Esophagus squamous epithelium (tissue), 5 donors: ENCODE data around the gene SPATA25. TPM values are rescaled to one million over a fixed set of nuclear protein-coding genes. Genes with fewer than 3 reads are reported as not detected.

Experiments
- DNase-seq: peaks from one replicate; lab custom pipeline; 2025; lab: John Stamatoyannopoulos, UW
- H3K27ac ChIP-seq, 4 donors: fragments of 200-600 bp; sonication (generic); one replicate each; pipeline ENCODE4 v1.5.1; 2016 to 2019; ENCODE audit warnings: mild to moderate bottlenecking in 1 of 4
- H3K27me3 ChIP-seq, 4 donors: fragments of 200-600 bp; sonication (generic); 1 replicate in 3 of 4; 2 replicates in 1 of 4; pipeline versions ENCODE4 v1.5.1 to v1.6.0; 2017 to 2021; ENCODE audit warnings: antibody characterized with exemption in 1 of 4
- H3K36me3 ChIP-seq, 3 donors: fragments of 200-600 bp; sonication (generic); one replicate each; pipeline ENCODE4 v1.5.1; 2016 to 2019
- H3K4me1 ChIP-seq, 3 donors: fragments of 200-600 bp; sonication (generic); one replicate each; pipeline ENCODE4 v1.5.1; 2017 to 2019
- H3K4me3 ChIP-seq, 4 donors: fragments of 200-600 bp; sonication (generic); 1 replicate in 3 of 4; 2 replicates in 1 of 4; pipeline ENCODE4 v1.5.1; 2016 to 2019; ENCODE audit warnings: mild to moderate bottlenecking in 2 of 4, moderate library complexity in 1 of 4
- H3K9me3 ChIP-seq, 3 donors: fragments of 200-600 bp; sonication (generic); one replicate each; pipeline ENCODE4 v1.5.1; 2016 to 2019
- POLR2A ChIP-seq, 4 donors: fragments of 450-650 bp; IDR thresholded peaks; one replicate each; pipeline ENCODE4 v1.6.1; 2017; ENCODE audit warnings: antibody characterized with exemption in 4 of 4, mild to moderate bottlenecking in 4 of 4, moderate library complexity in 3 of 4
- WGBS, 2 donors: methylation state at CpG; one replicate each; pipeline ENCODE4 v1.1.5; 2018; 5-methylcytosine and 5-hydroxymethylcytosine counted together
- intact Hi-C: fragments of 100-400 bp; cut with DNase I; formaldehyde crosslinking; loops from one replicate; pipeline ENCODE4 v1.15.0; 2022
- total RNA-seq, 4 donors: library from RNA; depleted of rRNA; stranded (reverse); fragments of >200 nt; gene quantifications; one replicate each; pipeline ENCODE4 v1.1.0, GENCODE V29; 2016
- TF ChIP-seq, protein P1 (sequence below), 6 experiments: fragments of 450-650 bp in 4 of 6; fragments of 200-600 bp in 2 of 6; sonication (generic) in 2 of 6; IDR thresholded peaks; one replicate each; pipeline ENCODE4 v1.5.1; 2016 to 2019; ENCODE audit warnings: antibody characterized with exemption in 6 of 6, mild to moderate bottlenecking in 4 of 6, moderate library complexity in 4 of 6
- donor health status: DM: yes; HTN: yes; CAD: no.

Gene SPATA25
- total RNA-seq, 4 donors from 2014 or later, result 1.1 to 1.3 TPM; not detected in 2

GRCh38 chr20:45897289-45897688, 9.9 kb upstream of the SPATA25 start:
- TF ChIP-seq, protein P1, sequence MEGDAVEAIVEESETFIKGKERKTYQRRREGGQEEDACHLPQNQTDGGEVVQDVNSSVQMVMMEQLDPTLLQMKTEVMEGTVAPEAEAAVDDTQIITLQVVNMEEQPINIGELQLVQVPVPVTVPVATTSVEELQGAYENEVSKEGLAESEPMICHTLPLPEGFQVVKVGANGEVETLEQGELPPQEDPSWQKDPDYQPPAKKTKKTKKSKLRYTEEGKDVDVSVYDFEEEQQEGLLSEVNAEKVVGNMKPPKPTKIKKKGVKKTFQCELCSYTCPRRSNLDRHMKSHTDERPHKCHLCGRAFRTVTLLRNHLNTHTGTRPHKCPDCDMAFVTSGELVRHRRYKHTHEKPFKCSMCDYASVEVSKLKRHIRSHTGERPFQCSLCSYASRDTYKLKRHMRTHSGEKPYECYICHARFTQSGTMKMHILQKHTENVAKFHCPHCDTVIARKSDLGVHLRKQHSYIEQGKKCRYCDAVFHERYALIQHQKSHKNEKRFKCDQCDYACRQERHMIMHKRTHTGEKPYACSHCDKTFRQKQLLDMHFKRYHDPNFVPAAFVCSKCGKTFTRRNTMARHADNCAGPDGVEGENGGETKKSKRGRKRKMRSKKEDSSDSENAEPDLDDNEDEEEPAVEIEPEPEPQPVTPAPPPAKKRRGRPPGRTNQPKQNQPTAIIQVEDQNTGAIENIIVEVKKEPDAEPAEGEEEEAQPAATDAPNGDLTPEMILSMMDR (IDR thresholded peaks at IDR 0.05), result no peak
- no peak for TF ChIP-seq POLR2A (IDR thresholded peaks at IDR 0.05)
- DNase-seq, result no peak

GRCh38 chr20:45896641-45897161, 9.3 kb upstream of the SPATA25 start:
- TF ChIP-seq, protein P1 (IDR thresholded peaks at IDR 0.05), result no peak
- TF ChIP-seq POLR2A (IDR thresholded peaks at IDR 0.05), result no peak
- 84 to 85% methylated on average over 9 to 10 of the region's 14 CpGs for WGBS, 2 donors

More at GRCh38 chr20:45897289-45897688, 9.9 kb upstream of the SPATA25 start:
- H3K4me3 ChIP-seq, result no peak overlapping the region
- H3K27me3 ChIP-seq, result no peaks in the 10 kb centered on the region
- intact Hi-C loops, result loop anchor here (10.0 kb wide), 1 partner anchor 48 kb away; no protein-coding TSS in a partner anchor
- H3K4me1 ChIP-seq, result peaks cover under 1 to 16% (median 11%) of the 10 kb centered on the region in 3 donors
- H3K9me3 ChIP-seq, result no peaks in the 10 kb centered on the region
- 62 to 78% methylated on average over 2 of the region's 2 CpGs for WGBS, 2 donors
- peaks cover 3 to 100% (median 26%) of the 10 kb centered on the region in 3 donors for H3K36me3 ChIP-seq
- H3K27ac ChIP-seq, result no peak overlapping the region

DNA sequence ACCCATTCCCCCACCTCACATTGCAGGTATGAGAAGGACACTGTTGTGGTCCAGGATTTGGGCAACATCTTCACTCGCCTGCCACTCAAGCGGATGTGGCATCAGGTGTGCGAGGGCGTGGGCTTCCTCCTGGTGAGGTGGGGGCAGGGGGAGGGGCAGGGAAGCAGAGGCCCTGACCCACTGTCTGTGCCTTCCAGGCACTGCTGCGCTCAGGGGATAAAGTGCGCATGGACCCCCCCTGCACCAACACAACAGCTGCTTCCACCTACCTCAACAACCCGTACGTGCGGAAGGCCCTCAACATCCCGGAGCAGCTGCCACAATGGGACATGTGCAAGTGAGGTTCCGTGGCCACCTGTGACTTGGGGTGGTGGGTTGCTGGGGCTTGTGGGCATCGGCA, 7.4 kb upstream of the SPATA25 start:
- H3K27me3 ChIP-seq, result no peaks in the 10 kb centered on the region
- intact Hi-C loops, result loop anchor here (10.0 kb wide), 1 partner anchor 50 kb away; no protein-coding TSS in a partner anchor
- H3K27ac ChIP-seq, result no peak overlapping the region
- H3K36me3 ChIP-seq, result peaks cover 3 to 75% (median 21%) of the 10 kb centered on the region in 3 donors
- TF ChIP-seq, protein P1 (IDR thresholded peaks at IDR 0.05), result no peak
- TF ChIP-seq POLR2A (IDR thresholded peaks at IDR 0.05), result no peak
- H3K4me1 ChIP-seq, result peaks cover 16 to 38% (median 19%) of the 10 kb centered on the region in 3 donors
- WGBS, 2 donors, result 63 to 93% methylated on average over 2 to 8 of the region's 12 CpGs
- DNase-seq, result no peak
- no peak overlapping the region for H3K4me3 ChIP-seq
- H3K9me3 ChIP-seq, result no peaks in the 10 kb centered on the region

More at GRCh38 chr20:45896641-45897161, 9.3 kb upstream of the SPATA25 start:
- intact Hi-C loops, result loop anchor here (10.0 kb wide), 1 partner anchor 48 kb away; no protein-coding TSS in a partner anchor
- H3K36me3 ChIP-seq, result peaks cover 3 to 94% (median 26%) of the 10 kb centered on the region in 3 donors
- H3K27me3 ChIP-seq, result no peaks in the 10 kb centered on the region
- H3K27ac ChIP-seq, result no peak overlapping the region
- H3K4me3 ChIP-seq, result no peak overlapping the region
- no peak for DNase-seq
- H3K4me1 ChIP-seq, result peaks cover 7 to 22% (median 17%) of the 10 kb centered on the region in 3 donors
- no peaks in the 10 kb centered on the region for H3K9me3 ChIP-seq

DNA sequence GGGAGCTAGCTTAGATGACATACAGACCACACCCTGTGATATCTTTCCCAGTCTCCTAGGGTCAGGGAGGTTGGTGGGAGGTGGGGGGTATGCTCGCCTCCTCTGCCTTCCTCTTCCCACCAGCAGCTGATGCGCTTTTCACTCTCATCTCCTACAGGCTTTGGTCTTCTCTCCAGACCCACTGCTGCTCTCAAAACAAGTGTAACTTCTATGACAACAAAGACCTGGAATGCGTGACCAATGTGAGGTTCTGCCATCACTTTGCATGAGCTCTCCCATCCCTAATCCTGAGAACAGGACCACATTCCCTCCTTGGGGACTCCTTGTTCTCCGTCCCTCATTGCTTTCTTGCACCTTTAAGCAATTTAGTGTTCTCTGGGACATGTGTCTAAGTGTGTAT, 6.4 kb upstream of the SPATA25 start:
- WGBS, 2 donors, result 87 to 94% methylated on average over 4 of the region's 4 CpGs
- no peak for TF ChIP-seq POLR2A (IDR thresholded peaks at IDR 0.05)
- TF ChIP-seq, protein P1 (IDR thresholded peaks at IDR 0.05), result no peak
- peaks cover 3 to 68% (median 21%) of the 10 kb centered on the region in 3 donors for H3K36me3 ChIP-seq
- H3K27ac ChIP-seq, result no peak overlapping the region
- H3K4me3 ChIP-seq, result no peak overlapping the region
- H3K27me3 ChIP-seq, result no peaks in the 10 kb centered on the region
- no peak for DNase-seq
- peaks cover 18 to 48% (median 23%) of the 10 kb centered on the region in 3 donors for H3K4me1 ChIP-seq
- intact Hi-C loops, result loop anchor here (10.0 kb wide), 1 partner anchor 51 kb away; no protein-coding TSS in a partner anchor
- H3K9me3 ChIP-seq, result no peaks in the 10 kb centered on the region

DNA sequence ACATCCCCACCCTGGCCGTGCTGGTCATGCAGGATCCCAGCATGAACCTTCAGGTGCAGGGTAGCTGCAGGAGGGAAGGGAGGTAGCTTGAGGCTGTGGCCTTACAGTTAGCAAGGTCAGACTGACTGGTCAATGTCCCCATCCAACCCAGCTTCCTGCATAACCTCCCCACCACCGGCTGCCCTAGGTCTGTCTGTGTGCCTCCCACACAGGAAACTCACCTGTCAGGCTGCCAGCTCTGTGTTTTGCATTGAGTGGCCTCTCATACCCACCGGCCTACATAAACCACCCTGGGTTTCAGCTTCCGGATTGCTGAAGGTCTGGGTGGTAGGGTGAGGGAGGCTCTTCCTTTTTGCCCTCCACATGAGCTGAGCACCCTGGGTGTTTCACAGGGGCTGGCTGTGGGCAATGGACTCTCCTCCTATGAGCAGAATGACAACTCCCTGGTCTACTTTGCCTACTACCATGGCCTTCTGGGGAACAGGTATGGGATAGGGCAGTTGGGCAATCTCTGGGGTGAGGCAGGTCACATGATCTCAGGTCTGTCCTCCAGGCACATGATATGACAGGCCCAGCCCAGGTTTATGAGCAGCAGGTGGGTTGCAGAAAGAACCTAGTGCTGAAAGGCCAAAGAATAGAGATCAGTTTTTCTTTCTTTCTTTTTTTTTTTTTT, 5.5 kb upstream of the SPATA25 start:
- Histone ChIP-seq H3K9me3 (no peaks in the 10 kb centered on the region), H3K4me3 (no peak overlapping the region), H3K27me3 (no peaks in the 10 kb centered on the region), H3K27ac (no peak overlapping the region), H3K4me1 (peaks cover 23 to 53% (median 23%) of the 10 kb centered on the region in 3 donors), H3K36me3 (peaks cover 3 to 66% (median 15%) of the 10 kb centered on the region in 3 donors)
- no peak for DNase-seq
- TF ChIP-seq, protein P1 (IDR thresholded peaks at IDR 0.05), result no peak
- 52 to 57% methylated on average over 3 to 4 of the region's 4 CpGs for WGBS, 2 donors
- intact Hi-C loops, result loop anchor here (10.0 kb wide), 1 partner anchor 52 kb away; no protein-coding TSS in a partner anchor
